Ovary (tissue), 3 donors: ENCODE data around the gene ACO2.

Experiments
- EP300 ChIP-seq: sonication (generic); formaldehyde crosslinking; IDR thresholded peaks from one replicate; pipeline ENCODE4 v1.6.1; 2017; ENCODE audit warnings: antibody characterized with exemption
- POLR2A ChIP-seq: fragments of 450-650 bp; IDR thresholded peaks from one replicate; pipeline ENCODE4 v1.6.1; 2017; ENCODE audit warnings: antibody characterized with exemption, mild to moderate bottlenecking, moderate library complexity
- TF ChIP-seq, protein P1 (sequence below), 3 donors: fragments of 450-650 bp in 2 of 3; fragments of 200-600 bp in 1 of 3; IDR thresholded peaks; one replicate each; pipeline versions ENCODE4 v1.5.1 to v1.8.0; 2016 to 2022; ENCODE audit warnings: antibody characterized with exemption in 3 of 3, mild to moderate bottlenecking in 1 of 3
- donor health status: DM: no; HTN: no; CAD: no.

DNA sequence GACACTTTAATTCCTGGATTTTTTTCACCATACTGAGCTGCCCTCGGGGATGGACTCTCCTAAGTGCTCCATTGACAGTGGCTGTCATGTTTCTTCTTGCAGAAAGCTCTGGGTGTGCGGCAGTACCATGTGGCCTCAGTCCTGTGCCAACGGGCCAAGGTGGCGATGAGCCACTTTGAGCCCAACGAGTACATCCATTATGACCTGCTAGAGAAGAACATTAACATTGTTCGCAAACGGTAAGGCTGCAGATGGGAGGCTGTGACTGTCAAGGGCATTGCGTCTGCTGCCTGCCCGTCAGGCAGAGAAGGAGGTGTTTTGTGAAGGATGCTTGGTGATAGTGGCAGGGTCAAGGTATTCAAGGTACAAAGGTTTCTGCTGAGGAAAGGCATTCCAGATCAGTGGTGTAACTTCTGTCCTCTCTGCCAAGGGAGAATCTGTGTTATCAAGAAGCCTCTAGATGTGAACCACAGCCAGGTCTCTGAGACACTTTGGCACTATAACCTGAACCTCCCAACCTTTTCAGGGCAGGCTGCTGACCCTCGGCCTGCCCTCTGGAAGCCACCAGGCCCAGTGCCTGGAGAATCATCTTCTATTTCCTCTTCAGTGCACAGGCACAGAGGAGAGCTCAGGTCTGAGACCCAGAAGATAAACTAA is 30.8 kb downstream of the ACO2 start:
- TF ChIP-seq, protein P1, sequence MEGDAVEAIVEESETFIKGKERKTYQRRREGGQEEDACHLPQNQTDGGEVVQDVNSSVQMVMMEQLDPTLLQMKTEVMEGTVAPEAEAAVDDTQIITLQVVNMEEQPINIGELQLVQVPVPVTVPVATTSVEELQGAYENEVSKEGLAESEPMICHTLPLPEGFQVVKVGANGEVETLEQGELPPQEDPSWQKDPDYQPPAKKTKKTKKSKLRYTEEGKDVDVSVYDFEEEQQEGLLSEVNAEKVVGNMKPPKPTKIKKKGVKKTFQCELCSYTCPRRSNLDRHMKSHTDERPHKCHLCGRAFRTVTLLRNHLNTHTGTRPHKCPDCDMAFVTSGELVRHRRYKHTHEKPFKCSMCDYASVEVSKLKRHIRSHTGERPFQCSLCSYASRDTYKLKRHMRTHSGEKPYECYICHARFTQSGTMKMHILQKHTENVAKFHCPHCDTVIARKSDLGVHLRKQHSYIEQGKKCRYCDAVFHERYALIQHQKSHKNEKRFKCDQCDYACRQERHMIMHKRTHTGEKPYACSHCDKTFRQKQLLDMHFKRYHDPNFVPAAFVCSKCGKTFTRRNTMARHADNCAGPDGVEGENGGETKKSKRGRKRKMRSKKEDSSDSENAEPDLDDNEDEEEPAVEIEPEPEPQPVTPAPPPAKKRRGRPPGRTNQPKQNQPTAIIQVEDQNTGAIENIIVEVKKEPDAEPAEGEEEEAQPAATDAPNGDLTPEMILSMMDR (IDR thresholded peaks at IDR 0.05), result no peak
- TF ChIP-seq POLR2A, result no peak
- TF ChIP-seq EP300, result no peak
